HFF-Myc (cell line): ENCODE results near the gene ESD.
"Not testable (repeated sequence)": the region's sequence is repeated elsewhere in the genome, so short reads cannot be mapped to it uniquely, and the experiment has no call there.

Experiments
- DNase-seq: peaks from one replicate; pipeline ENCODE4 v3.0.0-alpha.2; 2011; ENCODE audit warnings: low read depth; ENCODE audit errors: extremely low read depth
- H3K4me3 ChIP-seq: replicated peaks from 2 replicates; pipeline ENCODE4 v1.5.1; 2011; ENCODE audit warnings: low read depth, mild to moderate bottlenecking, control low read depth, low read length
- CTCF ChIP-seq: IDR thresholded peaks from 2 replicates; pipeline ENCODE4 v1.5.1; 2012; ENCODE audit warnings: mild to moderate bottlenecking, low read depth, low read length, control low read depth; ENCODE audit errors: missing control alignments

ESD gene

DNA sequence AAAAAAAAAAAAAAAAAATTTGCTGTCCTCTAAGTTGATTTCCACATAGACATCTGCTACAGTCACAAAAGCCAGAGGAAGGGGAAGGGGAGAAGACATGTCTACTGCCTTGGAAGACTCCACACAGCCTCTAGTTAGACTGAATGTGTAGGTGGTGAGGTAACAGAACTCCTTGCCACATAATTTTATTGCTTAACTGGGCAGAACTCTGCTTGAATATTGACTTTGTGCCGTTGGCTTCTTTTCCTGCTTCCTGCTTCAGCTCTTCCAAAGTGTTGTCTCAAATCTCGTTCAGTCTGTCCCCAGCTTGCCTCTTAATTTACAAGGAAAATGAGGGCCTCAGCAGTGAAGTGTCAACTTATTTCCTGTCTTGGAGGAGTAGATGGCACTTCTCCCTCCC lies 37.1 kb downstream of the ESD start:
- DNase-seq, result no peak

GRCh38 chr13:46757640-46758039 lies 39.3 kb downstream of the ESD start:
- DNase-seq, result no peak
- no peak overlapping the region for H3K4me3 ChIP-seq
- no peak for TF ChIP-seq CTCF

More for the DNA sequence above, 37.1 kb downstream of the ESD start:
- H3K4me3 ChIP-seq, result no peak overlapping the region
- TF ChIP-seq CTCF, result no peak

- H3K4me3 ChIP-seq, result no peak overlapping the region
- no peak for TF ChIP-seq CTCF
- DNase-seq, result no peak
These were observed 40.0 kb downstream of the ESD start for GRCh38 chr13:46756977-46757376.

DNA sequence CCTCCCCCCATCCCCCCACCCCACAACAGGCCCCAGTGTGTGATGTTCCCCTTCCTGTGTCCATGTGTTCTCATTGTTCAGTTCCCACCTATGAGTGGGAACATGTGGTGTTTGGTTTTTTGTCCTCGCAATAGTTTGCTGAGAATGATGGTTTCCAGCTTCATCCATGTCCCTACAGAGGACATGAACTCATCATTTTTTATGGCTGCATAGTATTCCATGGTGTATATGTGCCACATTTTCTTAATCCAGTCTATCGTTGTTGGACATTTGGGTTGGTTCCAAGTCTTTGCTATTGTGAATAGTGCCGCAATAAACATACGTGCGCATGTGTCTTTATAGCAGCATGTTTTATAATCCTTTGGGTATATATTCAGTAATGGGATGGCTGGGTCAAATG lies 41.5 kb downstream of the ESD start:
- not testable (repeated sequence) for DNase-seq, H3K4me3 ChIP-seq

DNA sequence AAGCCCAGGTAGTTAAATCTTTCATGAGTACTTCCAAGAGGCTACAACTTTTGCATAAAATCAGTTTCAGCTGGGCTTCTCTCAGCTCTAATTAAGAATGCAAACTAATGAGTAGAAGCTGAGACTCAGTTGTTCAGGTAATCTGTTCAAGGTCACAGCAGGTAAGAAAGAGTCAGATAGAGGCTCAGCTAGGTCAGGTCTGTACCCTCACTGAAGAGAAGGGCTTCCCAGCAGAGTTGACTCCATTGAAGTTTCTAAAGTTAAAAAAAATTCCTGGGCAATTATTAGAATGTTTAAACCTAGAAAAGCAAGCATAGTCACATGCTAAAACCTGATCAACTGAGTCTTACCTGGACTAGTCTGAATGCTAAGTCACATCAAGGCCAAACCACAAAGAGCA lies 42.1 kb downstream of the ESD start:
- no peak for TF ChIP-seq CTCF
- no peak overlapping the region for H3K4me3 ChIP-seq
- no peak for DNase-seq

DNA sequence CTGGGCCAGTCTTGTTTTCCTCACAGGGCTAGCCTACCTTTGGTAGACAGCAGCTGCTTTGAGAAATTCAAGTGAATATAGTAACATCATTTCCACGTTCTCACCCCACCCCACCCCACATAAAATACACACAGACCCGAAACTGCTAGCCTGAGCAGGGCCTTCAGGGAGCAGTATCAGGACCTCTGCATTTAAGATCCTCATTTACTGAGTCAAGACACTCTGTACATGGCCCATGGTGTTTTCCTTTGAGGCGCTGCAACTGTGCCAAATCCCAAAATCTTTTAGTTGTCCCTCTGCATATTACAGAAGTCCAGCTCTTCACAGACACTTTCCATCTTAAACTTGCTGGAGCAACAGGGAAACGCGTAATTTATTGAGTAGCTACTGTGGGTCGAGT lies 43.0 kb downstream of the ESD start:
- TF ChIP-seq CTCF, result no peak
- no peak overlapping the region for H3K4me3 ChIP-seq
- no peak for DNase-seq

DNA sequence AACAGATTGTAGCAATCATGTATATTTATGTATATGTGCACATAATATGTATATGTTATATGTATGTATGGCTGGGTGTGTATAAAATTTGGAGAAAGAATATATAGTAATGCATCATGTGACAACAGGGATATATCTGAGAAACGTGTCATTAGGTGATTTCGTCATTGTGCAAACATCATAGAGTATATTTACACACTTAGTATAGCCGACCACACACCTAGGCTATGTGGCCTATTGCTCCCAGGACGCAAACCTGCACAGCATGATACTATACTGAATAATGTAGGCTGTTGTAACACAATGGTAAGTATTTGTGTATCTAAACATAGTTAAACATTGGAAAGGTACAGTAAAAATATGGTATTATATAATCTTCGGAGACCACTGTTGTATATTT lies 43.8 kb downstream of the ESD start:
- TF ChIP-seq CTCF, result no peak
- DNase-seq, result no peak

More for the DNA sequence above, 43.8 kb downstream of the ESD start:
- no peak overlapping the region for H3K4me3 ChIP-seq
